Measurements from ENCODE around the gene CCNB1.
"Not testable (repeated sequence)": the region's sequence is repeated elsewhere in the genome, so short reads cannot be mapped to it uniquely, and the experiment has no call there.

Gene CCNB1

DNA sequence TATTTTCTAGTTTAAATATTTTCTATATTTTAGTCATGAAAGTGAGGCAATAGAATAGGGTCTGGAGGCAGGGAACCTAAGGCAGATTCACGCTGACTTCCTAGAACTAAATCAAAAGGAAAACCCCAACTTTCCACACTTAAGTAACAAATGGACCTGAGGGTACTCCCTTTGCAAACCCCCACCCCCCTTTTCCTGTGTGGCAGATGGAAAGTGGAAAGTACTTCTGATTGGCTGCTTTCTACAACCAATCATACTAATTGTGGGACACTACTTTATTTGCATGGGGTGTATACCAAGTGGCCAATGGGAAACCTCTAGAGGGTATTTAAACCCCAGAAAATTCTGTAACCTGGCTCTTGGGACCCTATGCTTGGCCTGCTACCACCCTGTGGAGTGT, 17.7 kb downstream of the CCNB1 start:
- DNase-seq (ENCODE audit: low read depth, low spot score) = no peak

DNA sequence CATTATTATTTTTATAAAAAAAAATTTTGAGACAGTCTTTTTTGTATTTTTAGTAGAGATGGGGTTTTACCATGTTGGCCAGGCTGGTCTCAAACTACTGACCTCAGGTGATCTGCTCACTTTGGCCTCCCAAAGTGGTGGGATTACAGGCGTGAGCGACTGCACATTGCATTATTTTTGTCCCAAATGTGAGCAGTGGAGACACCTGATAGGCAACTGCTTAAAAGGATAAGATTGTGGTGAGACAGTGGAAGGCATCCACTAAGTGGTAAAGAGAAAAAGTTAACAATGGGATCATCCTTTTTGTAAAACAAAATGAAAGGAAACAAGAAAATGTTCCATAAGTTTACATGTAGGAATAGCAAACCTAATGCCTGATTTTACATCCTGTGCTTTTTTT, 20.4 kb downstream of the CCNB1 start:
- no peak for DNase-seq (ENCODE audit: low read depth, low spot score)

DNA sequence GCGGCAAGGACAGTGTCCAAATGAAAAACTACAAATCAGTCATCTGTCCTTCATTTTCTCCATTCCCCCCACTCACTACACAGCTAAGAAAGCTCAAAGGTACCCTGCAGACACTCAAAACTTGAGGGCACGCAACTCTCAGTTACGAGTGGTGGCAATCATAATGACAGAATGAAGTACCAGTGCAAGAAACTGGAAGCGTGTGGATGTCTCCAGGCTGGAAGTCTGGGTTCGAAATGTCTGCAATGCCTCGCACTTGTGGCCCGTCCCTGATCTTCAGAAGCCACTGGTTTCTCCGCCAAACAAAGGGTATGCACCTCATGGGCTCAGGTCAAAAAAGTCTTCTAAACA, 21.8 kb downstream of the CCNB1 start:
- no peak for DNase-seq (ENCODE audit: low read depth, low spot score)

DNA sequence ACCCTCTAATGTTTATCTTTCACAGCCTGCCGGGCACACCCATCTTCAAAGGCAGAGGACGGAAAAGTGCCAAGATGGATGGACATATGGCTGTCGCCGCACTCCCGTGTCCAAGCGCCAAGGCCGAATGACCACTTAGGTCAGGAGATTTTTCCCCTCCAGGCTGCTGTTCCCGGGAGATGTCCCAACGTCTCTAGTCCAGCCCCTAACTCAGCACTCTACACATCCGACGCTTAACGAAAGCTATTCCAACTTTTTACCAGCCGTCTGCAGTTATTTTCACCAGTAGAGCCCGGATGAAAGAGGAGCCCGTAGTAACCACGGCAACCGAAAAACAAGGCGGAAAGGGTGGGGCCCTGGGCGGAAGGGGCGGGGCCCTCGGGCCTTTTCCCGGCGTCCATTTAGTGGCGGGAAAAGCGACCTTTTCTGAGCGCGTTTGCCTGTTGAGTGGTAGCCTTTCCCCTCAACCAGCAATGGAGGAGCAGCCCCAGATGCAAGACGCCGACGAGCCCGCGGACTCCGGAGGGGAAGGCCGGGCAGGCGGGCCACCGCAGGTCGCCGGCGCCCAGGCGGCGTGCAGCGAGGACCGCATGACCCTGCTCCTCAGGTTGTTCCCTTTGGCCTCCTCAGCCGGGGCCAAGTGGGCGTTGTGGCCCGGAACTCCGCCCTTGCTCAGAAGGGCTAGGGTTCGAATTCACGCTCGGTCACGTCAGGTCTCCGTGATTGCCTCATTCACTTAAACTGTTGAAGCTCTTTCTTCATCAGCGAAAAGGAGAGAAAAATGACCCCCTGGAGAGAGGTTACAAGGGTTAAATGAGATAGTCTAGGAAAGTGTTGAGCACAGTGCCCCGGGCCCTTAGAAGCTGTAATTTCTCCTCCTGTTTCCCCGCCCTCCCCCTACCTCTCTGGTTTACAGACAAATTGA, 22.5 kb downstream of the CCNB1 start, which contains the start of gene CENPH:
Gene CENPH (plus strand): TSS at position 422 of the 925 bp plus-strand sequence. CDS start 52 bp downstream, at position 474.
- peak; percentile 55 for DNase-seq (ENCODE audit: low read depth, low spot score)

DNA sequence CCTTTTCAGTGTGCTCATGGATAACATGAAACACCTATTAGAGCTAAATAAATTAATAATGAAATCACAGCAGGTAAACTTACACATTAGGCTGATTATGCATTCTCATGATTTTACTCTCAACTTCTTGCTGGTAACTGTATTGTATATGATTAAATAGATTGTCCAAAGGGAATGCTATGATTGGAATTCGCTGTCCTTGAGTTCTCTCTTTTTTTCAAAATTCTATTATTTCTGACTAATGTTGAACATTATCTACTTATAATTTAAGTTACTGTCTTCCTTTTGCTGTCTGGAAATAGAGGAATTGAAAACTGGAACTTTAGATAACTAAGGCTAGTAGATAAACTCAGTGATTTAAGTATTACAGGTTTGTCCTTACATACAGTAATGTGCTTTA, 35.5 kb downstream of the CCNB1 start:
- no peak for DNase-seq (ENCODE audit: low read depth, low spot score)

DNA sequence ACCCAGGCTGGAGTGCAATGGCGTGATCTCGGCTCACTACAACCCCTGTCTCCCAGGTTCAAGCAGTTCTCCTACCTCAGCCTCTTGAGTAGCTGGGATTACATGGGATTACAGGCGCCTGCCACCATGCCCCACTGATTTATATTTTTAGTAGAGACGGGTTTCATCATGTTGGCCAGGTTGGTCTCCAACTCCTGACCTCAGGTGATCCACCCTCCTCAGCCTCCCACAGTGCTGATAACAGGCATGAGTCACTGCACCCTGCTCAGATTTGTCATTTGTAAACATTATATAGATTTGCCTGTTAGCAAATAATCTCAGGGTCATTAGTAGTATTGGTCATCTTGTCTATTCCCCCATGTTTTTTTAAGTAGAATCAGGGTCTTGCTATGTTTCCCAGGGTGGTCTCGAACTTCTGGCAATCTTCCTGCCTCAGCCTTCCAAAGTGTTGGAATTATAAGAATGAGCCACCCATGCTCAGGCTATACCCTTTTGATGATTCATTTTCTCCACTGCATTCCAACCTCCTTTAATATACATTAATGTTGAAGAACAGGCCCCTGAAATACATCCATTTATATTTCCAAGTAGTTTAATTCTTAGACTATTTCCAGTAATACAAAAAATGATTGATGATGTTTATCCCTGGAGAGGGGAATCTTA, 39.7 kb downstream of the CCNB1 start:
- DNase-seq (ENCODE audit: low read depth, low spot score) = no peak

DNA sequence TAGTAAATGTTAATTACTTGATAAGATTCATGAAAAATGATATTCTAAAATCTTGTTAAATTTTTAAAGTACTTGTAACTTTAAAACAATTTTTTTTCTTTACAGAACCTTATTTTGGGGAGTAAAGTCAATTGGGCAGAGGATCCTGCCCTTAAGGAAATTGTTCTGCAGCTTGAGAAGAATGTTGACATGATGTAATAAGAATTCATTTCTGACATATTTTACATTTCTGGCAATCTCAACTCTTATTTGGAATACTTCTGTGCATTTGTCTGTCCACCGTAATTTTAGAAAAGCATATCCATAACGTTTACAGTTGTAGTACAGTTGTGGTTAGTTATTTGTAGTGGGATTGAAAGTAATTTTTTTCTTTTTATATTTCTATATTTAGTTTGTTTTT, 42.7 kb downstream of the CCNB1 start:
- DNase-seq (ENCODE audit: low read depth, low spot score) = no peak

DNA sequence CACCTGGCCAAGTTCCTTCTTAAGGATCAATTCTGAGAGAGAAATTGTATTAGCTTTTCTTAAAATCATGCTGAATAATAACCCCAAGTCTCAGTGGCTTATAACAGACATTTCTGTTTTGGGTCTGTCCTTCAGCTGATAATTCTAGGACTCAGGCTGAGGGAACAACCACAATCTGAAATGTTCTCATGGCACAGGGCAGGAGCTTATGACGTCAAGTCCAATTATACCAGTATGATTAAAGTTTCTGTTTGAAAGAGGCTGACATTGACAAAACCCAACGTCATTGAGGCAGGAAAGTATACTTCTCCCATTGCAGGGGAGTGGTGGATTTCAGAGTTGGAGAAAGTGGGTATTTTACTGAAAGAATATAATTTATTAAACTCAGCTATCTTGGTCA, 44.2 kb downstream of the CCNB1 start:
- DNase-seq (ENCODE audit: low read depth, low spot score) = no peak

DNA sequence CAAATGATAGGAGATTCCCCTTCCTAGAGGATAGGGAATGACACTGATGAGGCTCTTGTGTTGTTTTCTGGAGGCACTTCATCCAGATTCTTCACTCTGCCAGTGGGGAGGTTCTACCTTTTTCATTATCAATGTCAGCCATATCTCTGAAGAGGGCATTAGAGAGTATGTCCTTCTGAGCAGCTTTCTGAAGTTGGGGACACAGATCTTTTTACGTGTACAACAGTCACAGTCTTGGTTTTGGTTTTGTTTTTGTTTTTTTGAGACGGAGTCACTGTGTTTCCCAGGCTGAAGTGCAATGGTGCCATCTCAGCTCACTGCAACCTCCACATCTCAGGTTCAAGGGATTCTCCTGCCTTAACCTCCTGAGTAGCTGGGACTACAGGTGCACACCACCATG, 45.1 kb downstream of the CCNB1 start:
- no peak for DNase-seq (ENCODE audit: low read depth, low spot score)

DNA sequence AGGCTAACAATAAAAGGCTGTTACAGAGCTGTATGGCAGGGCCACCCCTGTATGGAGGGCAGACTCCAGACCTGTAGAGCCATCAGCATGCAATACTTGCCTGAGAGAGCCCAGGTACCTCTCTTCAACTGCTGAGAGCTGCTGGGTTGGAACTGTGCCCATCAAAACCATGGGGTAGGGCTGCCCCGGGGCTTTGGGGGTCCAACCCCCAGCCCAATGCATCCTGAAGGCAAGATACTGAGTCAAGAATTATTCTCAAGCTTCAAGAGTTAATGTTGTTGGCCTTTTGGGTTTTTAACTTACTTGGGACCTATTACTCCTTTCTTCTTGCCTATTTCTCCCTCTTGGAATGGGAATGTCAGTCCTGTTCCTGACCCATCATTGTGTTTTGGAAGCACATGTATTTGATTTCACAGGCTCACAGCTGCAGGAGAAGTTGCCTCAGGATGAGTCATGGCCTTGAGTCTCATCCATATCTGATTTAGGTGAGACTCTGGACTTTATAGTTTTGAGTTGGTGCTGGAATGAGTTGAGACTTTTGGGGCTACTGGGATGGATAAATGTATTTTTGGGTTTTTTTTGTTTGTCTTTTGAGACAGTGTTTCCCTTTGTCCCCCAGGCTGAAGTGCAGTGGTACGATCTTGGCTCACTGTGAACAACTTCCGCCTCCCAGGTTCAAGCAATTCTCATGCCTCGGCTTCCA, 46.7 kb downstream of the CCNB1 start:
- DNase-seq (ENCODE audit: low read depth, low spot score) = no peak

DNA sequence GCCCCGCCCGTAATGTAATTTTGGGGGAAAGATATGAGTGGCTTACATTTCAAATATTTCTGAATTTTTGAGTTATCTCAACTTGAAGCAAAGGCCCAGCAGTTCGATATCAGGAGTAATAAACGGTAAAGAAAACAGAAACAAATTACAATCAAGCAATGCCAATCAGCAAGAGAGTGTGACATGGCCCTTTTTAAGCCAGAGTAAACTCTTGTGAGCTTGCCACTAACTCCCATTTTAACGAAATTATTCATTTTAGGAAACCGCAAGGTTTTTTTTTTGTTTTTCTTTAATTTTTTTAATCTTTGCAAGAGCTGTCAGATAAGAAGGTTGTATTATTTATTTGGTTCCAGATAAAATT, 50.2 kb downstream of the CCNB1 start:
- no peak for DNase-seq (ENCODE audit: low read depth, low spot score)

DNA sequence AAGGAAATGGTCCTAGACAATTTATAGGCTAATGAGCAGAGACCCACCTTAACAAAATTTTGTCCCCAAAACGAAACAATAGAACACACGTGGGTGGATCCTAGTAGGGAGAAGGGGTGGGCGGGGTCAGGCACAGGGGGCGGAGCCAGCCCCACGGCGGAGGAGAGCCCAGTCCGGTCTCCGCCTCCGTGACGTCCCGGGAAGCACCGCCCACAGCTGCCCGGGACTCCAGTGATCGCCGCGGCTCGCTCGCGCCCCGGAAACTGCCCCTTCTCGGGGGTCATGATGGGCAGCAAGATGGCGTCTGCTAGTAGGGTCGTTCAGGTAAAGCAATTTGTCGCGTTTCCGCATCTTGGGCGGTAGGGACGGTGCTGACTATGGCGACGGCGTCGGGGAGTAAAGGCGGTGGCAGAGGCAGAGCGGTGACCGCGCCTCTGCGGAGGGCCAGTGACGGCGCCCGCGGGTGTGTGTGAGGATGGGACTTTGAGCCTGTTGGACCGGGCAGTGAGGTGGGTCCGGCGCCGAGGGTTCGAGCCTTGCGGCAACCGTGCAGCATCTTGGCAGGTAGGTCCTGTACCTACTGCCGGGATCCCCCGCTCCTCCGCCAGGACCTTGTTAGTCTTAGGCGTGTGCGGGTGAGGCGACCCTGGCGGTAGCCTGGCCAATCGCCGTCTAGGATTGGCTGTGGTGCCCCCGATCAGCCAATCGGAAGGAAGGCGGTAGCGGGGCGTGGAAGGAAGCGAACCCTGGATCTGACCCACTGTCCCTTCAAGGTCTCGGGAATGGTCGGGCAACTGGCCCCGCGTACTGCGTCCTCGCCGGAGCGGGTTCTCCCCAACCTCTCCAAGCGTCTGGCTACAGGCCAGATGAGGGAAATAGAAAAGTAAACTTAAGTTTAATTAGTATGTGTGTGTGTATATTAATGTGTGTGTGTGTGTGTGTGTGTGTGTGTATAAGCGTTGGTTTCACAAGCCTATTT, 50.9 kb downstream of the CCNB1 start:
- DNase-seq (ENCODE audit: low read depth, low spot score) = peak; percentile 77

DNA sequence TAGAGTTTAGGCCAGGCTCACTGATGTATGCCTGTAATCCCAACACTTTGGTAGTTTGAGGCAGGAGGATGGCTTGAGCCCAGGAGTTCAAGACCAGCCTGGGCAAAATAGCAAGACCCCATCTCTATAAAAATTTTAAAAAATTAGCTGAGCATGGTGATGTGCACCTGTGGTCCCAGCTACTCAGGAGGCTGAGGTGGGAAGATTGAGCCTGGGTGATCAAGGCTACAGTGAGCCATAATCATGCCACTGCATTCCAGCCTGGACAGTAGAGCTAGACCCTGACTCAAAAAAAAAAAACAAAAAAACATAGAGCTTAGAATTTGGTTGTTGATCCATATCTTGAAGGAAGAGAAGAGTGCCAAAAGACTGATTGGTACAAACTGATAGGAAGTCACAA, 53.0 kb downstream of the CCNB1 start:
- no peak for DNase-seq (ENCODE audit: low read depth, low spot score)

DNA sequence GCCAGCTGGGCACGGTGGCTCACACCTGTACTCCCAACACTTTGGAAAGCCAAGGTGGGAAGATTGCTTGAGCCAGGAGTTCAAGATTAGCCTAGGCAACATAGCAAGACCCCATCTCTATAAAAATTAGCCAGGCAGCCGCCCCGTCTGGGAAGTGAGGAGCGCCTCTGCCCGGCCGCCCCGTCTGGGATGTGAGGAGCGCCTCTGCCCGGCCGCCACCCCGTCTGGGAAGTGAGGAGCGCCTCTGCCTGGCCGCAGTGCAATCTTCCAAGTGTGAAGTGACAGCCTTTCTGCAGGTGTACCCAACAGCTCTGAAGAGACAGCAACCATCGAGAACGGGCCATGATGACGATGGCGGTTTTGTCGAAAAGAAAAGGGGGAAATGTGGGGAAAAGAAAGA, 53.4 kb downstream of the CCNB1 start:
- not testable (repeated sequence) for DNase-seq (ENCODE audit: low read depth, low spot score)

DNA sequence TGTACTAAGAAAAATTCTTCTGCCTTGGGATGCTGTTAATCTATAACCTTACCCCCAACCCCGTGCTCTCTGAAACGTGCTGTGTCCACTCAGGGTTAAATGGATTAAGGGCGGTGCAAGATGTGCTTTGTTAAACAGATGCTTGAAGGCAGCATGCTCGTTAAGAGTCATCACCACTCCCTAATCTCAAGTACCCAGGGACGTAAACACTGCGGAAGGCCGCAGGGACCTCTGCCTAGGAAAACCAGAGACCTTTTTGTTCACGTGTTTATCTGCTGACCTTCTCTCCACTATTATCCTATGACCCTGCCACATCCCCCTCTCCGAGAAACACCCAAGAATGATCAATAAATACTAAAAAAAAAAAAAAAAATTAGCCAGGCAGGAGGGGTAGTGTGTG, 53.9 kb downstream of the CCNB1 start:
- DNase-seq (ENCODE audit: low read depth, low spot score) = not testable (repeated sequence)

DNA sequence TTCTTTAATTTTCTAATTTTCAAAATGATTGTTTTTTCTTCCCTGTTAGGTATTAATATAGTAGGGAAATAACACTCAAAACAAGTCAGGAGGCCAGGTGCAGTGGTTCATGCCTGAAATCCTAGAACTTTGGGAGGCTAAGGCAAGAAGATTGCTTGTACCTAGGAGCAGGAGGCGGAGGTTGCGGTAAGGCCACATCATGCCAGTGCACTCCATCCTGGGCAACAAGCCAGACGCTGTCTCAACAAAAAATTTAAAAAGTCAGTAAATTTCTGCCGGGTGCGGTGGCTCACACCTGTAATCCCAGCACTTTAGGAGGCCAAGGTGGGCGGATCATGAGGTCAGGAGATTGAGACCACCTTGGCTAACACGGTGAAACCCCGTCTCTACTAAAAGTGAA, 57.6 kb downstream of the CCNB1 start:
- no peak for DNase-seq (ENCODE audit: low read depth, low spot score)

DNA sequence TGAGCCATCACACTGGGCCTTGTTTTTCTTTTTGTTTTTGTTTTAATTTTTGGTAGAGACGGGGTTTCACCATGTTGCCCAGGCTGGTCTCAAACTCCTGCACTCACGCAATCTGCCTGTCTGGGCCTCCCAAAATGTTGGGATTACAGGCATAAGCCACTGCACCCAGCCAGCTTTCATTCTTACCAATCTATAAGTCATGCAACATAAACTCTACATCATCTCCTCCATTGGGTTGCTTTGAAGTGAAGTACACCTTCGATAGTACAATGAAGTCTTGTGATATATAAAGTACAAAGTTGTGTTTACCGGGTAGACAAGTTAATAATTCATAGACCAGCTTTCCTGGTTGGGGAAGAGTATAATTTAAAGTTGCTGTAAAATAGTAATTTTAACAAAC, 58.9 kb downstream of the CCNB1 start:
- no peak for DNase-seq (ENCODE audit: low read depth, low spot score)
